ENCODE results near the gene SLC4A11. TPM values are rescaled to one million over a fixed set of nuclear protein-coding genes. Genes with fewer than 3 reads are reported as not detected.

Gene SLC4A11
- total RNA-seq, 1 experiment from 2014 or later, result 26.8 TPM

DNA sequence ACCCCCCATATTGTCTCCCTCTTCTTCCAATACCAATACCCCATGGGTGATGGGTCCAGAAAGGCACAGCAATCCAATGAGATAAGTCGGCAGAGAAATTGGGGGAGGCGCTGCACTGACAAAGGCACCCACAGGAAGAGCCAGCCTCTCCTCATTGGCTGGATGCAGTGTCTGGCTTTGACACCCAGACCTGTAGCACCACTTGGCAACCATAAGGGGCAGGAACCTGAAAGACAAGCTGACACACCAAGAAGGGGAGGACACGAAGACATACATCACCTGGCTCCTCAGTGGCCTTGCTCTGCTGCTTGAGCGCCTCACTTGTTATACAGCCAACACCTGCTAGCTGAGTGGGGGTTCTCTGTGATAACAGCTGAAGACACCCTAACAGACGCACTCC, 19.4 kb upstream of the SLC4A11 start:
- H3K9me2 ChIP-seq (replicated peaks; ENCODE audit: low read length), result no peaks in the 10 kb centered on the region
- H3K4me2 ChIP-seq (ENCODE audit: low read length), result no peak overlapping the region
- no peak overlapping the region for H3K27ac ChIP-seq (ENCODE audit: low read length)
- intact Hi-C loops (cut with micrococcal nuclease), result no loop called here
- ATAC-seq, result no peak
- DNase-seq, result no peak
- no peak overlapping the region for H3K9ac ChIP-seq (ENCODE audit: low read length)
- no peaks in the 10 kb centered on the region for H3K27me3 ChIP-seq (ENCODE audit: low read length)
- peaks cover 2% of the 10 kb centered on the region; the same call in 1 of the 2 replicates for H3K36me3 ChIP-seq (ENCODE audit: low read depth, low read length)
- H3F3A ChIP-seq (ENCODE audit: low read length, unreplicated experiment), result no peaks in the 10 kb centered on the region
- no peaks in the 10 kb centered on the region for H3K79me2 ChIP-seq (ENCODE audit: low read length)
- H3K9me3 ChIP-seq (ENCODE audit: low read length), result no peaks in the 10 kb centered on the region
- TF ChIP-seq, protein P1, sequence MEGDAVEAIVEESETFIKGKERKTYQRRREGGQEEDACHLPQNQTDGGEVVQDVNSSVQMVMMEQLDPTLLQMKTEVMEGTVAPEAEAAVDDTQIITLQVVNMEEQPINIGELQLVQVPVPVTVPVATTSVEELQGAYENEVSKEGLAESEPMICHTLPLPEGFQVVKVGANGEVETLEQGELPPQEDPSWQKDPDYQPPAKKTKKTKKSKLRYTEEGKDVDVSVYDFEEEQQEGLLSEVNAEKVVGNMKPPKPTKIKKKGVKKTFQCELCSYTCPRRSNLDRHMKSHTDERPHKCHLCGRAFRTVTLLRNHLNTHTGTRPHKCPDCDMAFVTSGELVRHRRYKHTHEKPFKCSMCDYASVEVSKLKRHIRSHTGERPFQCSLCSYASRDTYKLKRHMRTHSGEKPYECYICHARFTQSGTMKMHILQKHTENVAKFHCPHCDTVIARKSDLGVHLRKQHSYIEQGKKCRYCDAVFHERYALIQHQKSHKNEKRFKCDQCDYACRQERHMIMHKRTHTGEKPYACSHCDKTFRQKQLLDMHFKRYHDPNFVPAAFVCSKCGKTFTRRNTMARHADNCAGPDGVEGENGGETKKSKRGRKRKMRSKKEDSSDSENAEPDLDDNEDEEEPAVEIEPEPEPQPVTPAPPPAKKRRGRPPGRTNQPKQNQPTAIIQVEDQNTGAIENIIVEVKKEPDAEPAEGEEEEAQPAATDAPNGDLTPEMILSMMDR (conservative IDR thresholded peaks at IDR 0.05; ENCODE audit: low read depth, low read length), result no peak
- TF ChIP-seq EZH2phosphoT487 (IDR thresholded peaks at IDR 0.05; ENCODE audit: borderline replicate concordance, low read length), result no peak
- TF ChIP-seq EZH2 (IDR thresholded peaks at IDR 0.05; ENCODE audit: low read length, unreplicated experiment), result no peak
- H3K4me1 ChIP-seq (ENCODE audit: insufficient read depth, low read length), result no peaks in the 10 kb centered on the region
- no peak overlapping the region for H3K4me3 ChIP-seq (ENCODE audit: low read length)
- H2AFZ ChIP-seq (ENCODE audit: low read length), result no peak overlapping the region
- CTCF ChIA-PET, result no interaction called here
- H4K20me1 ChIP-seq (ENCODE audit: low read length), result no peaks in the 10 kb centered on the region
- POLR2A ChIA-PET (ENCODE audit: unreplicated experiment), result no interaction called here
- no TSS peak for BruUV-seq (replicated peaks)

DNA sequence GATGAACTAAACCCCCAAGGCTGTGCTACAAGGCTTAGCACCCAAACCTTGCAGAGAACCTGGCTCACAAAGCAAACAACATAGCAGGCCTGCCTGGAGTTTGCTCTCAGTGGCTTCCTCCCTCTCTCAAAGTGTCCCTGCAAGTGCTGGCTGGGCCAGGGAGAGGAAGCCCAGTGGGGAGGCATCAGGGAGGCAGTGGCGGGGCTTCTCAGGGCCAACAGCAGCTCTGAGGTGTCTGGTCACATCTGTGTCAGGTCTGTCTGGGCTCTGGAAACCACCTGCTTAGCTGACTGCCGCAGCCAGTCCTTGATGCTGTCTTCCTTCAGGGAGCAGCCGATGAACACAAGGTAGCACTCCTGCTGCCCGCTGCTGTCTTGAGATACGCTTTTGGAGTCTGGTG, 16.7 kb upstream of the SLC4A11 start:
- H3K4me2 ChIP-seq (ENCODE audit: low read length), result no peak overlapping the region
- H3K36me3 ChIP-seq (ENCODE audit: low read depth, low read length), result peaks cover 2% of the 10 kb centered on the region; the same call in 1 of the 2 replicates
- H4K20me1 ChIP-seq (ENCODE audit: low read length), result no peaks in the 10 kb centered on the region
- intact Hi-C loops (cut with micrococcal nuclease), result no loop called here
- no peak for DNase-seq
- no peaks in the 10 kb centered on the region for H3K4me1 ChIP-seq (ENCODE audit: insufficient read depth, low read length)
- no peak overlapping the region for H3K9ac ChIP-seq (ENCODE audit: low read length)
- BruUV-seq (replicated peaks), result no TSS peak
- no peaks in the 10 kb centered on the region for H3K27me3 ChIP-seq (ENCODE audit: low read length)
- ATAC-seq, result no peak
- no peaks in the 10 kb centered on the region for H3F3A ChIP-seq (ENCODE audit: low read length, unreplicated experiment)
- no peaks in the 10 kb centered on the region for H3K9me2 ChIP-seq (replicated peaks; ENCODE audit: low read length)
- H3K4me3 ChIP-seq (ENCODE audit: low read length), result no peak overlapping the region
- no peaks in the 10 kb centered on the region for H3K9me3 ChIP-seq (ENCODE audit: low read length)
- no peak for TF ChIP-seq EZH2 (IDR thresholded peaks at IDR 0.05; ENCODE audit: low read length, unreplicated experiment)
- TF ChIP-seq, protein P1 (conservative IDR thresholded peaks at IDR 0.05; ENCODE audit: low read depth, low read length), result no peak
- ChIA-PET POLR2A (ENCODE audit: unreplicated experiment) (no interaction called here), CTCF (no interaction called here)
- H3K79me2 ChIP-seq (ENCODE audit: low read length), result no peaks in the 10 kb centered on the region
- H2AFZ ChIP-seq (ENCODE audit: low read length), result no peak overlapping the region
- no peak overlapping the region for H3K27ac ChIP-seq (ENCODE audit: low read length)

- Histone ChIP-seq H3K36me3 (ENCODE audit: low read depth, low read length) (no peaks in the 10 kb centered on the region), H3K79me2 (ENCODE audit: low read length) (no peaks in the 10 kb centered on the region), H3K4me3 (ENCODE audit: low read length) (no peak overlapping the region), H3K4me2 (ENCODE audit: low read length) (no peak overlapping the region), H2AFZ (ENCODE audit: low read length) (no peak overlapping the region), H3K4me1 (ENCODE audit: insufficient read depth, low read length) (no peaks in the 10 kb centered on the region), H3K9ac (ENCODE audit: low read length) (no peak overlapping the region), H3K27me3 (ENCODE audit: low read length) (no peaks in the 10 kb centered on the region), H3K27ac (ENCODE audit: low read length) (no peak overlapping the region), H4K20me1 (ENCODE audit: low read length) (no peaks in the 10 kb centered on the region), H3K9me3 (ENCODE audit: low read length) (no peaks in the 10 kb centered on the region), H3K9me2 (replicated peaks; ENCODE audit: low read length) (no peaks in the 10 kb centered on the region), H3F3A (ENCODE audit: low read length, unreplicated experiment) (no peaks in the 10 kb centered on the region)
- intact Hi-C loops (cut with micrococcal nuclease), result no loop called here
- ChIA-PET POLR2A (ENCODE audit: unreplicated experiment) (interaction anchor here (0.7 kb wide), 1 partner anchor 12 kb away, joined by 3 read pairs; no protein-coding TSS in a partner anchor), CTCF (no interaction called here)
- BruUV-seq (replicated peaks), result no TSS peak
- DNase-seq (no peak), ATAC-seq (peak; percentile 42; the same call in 1 of the 2 replicates)
- TF ChIP-seq, protein P1 (conservative IDR thresholded peaks at IDR 0.05; ENCODE audit: low read depth, low read length), result no peak
- TF ChIP-seq EZH2phosphoT487 (IDR thresholded peaks at IDR 0.05; ENCODE audit: borderline replicate concordance, low read length), result no peak
- TF ChIP-seq EZH2 (IDR thresholded peaks at IDR 0.05; ENCODE audit: low read length, unreplicated experiment), result no peak
Measured at GRCh38 chr20:3251806-3252205, 12.8 kb upstream of the SLC4A11 start.
